Large intestine (tissue), 12 donors: ENCODE results near the gene MCM3AP. TPM values are rescaled to one million over a fixed set of nuclear protein-coding genes. Genes with fewer than 3 reads are reported as not detected.

Experiments
- DNase-seq, 2 donors: peaks; one replicate each; pipeline versions ENCODE4 v3.0.0 to v3.0.0-alpha.2; 2013
- H3K27ac ChIP-seq: one replicate; pipeline ENCODE4 v1.5.1; 2013; ENCODE audit warnings: low read length
- H3K27me3 ChIP-seq: 2 replicates; pipeline ENCODE4 v1.6.1; 2013; ENCODE audit warnings: low read length; ENCODE audit not compliant: control insufficient read depth, insufficient read depth
- H3K36me3 ChIP-seq: 2 replicates; pipeline ENCODE4 v1.6.1; 2013; ENCODE audit warnings: low read length; ENCODE audit not compliant: control insufficient read depth, insufficient read depth
- H3K4me1 ChIP-seq: one replicate; pipeline ENCODE4 v1.6.1; 2013; ENCODE audit warnings: low read length; ENCODE audit not compliant: control insufficient read depth, insufficient read depth
- H3K4me3 ChIP-seq: one replicate; pipeline ENCODE4 v1.5.1; 2013; ENCODE audit warnings: low read length
- H3K9me3 ChIP-seq: one replicate; pipeline ENCODE4 v1.6.1; 2013; ENCODE audit warnings: mild to moderate bottlenecking, low read depth, low read length, moderate library complexity; ENCODE audit not compliant: control insufficient read depth
- WGBS: methylation state at CpG from one replicate; pipeline ENCODE4 v1.1.5; 2013; ENCODE audit warnings: low lambda C conversion rate; ENCODE audit not compliant: insufficient coverage; 5-methylcytosine and 5-hydroxymethylcytosine counted together
- long read RNA-seq, 11 donors: transcript quantifications; one replicate each; lab custom pipeline, GENCODE V29; 2026
- polyA plus RNA-seq: library from polyadenylated mRNA; unstranded; fragments of 120-200 nt; gene quantifications from one replicate; pipeline ENCODE4 v1.2.1, GENCODE V29; 2013

Gene MCM3AP
- 77.5 TPM for polyA plus RNA-seq
- long read RNA-seq, donor 1, full-length matches to known transcripts = 6 of 6 reads
- long read RNA-seq, donor 1, partial matches to known transcripts = 0 of 6 reads
- long read RNA-seq, donor 1, other reads (novel, unspliced or antisense) = 0 of 6 reads
- long read RNA-seq, donor 2, full-length matches to known transcripts = 11 of 11 reads
- long read RNA-seq, donor 2, partial matches to known transcripts = 0 of 11 reads
- long read RNA-seq, donor 2, other reads (novel, unspliced or antisense) = 0 of 11 reads
- long read RNA-seq, donor 3, full-length matches to known transcripts = 8 of 24 reads
- long read RNA-seq, donor 3, partial matches to known transcripts = 16 of 24 reads
- long read RNA-seq, donor 3, other reads (novel, unspliced or antisense) = 0 of 24 reads
- long read RNA-seq, donor 4 = 0 reads
- long read RNA-seq, donor 5, partial matches to known transcripts = 0 of 5 reads
- long read RNA-seq, donor 5, other reads (novel, unspliced or antisense) = 0 of 5 reads
- long read RNA-seq, donor 6, full-length matches to known transcripts = 6 of 16 reads
- long read RNA-seq, donor 6, partial matches to known transcripts = 10 of 16 reads
- long read RNA-seq, donor 6, other reads (novel, unspliced or antisense) = 0 of 16 reads
- long read RNA-seq, donor 7, full-length matches to known transcripts = 6 of 6 reads
- long read RNA-seq, donor 7, partial matches to known transcripts = 0 of 6 reads
- long read RNA-seq, donor 7, other reads (novel, unspliced or antisense) = 0 of 6 reads
- long read RNA-seq, donor 8, full-length matches to known transcripts = 9 of 9 reads
- long read RNA-seq, donor 8, partial matches to known transcripts = 0 of 9 reads
- long read RNA-seq, donor 8, other reads (novel, unspliced or antisense) = 0 of 9 reads
- long read RNA-seq, donor 9, full-length matches to known transcripts = 8 of 8 reads
- long read RNA-seq, donor 9, partial matches to known transcripts = 0 of 8 reads
- long read RNA-seq, donor 9, other reads (novel, unspliced or antisense) = 0 of 8 reads
- long read RNA-seq, donor 10, full-length matches to known transcripts = 5 of 19 reads
- long read RNA-seq, donor 10, partial matches to known transcripts = 14 of 19 reads
- long read RNA-seq, donor 10, other reads (novel, unspliced or antisense) = 0 of 19 reads
- long read RNA-seq, donor 11, full-length matches to known transcripts = 7 of 7 reads
- long read RNA-seq, donor 11, partial matches to known transcripts = 0 of 7 reads
- long read RNA-seq, donor 11, other reads (novel, unspliced or antisense) = 0 of 7 reads

DNA sequence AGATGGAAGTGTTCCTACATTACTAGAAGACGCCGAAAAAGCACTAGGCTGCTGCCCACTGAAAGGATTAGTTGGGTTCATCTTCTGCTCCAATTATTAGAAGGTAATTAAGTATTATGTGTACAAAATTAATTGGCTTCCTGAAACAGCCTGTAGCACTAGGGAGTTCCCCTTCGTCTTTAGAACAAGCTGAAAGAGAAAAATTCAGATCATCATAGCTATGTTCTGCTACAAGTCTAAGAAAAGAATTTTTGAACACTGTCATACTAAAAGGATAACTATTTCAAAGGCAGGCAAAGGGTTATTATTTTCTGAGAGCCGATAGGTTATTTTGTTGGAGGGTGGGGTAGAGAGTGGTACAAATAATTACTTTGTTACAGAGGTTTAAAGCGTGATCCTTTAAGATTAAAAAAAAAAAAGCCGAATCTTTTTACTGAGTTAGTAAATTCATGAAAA is at the start of gene MCM3AP:
Gene MCM3AP, minus strand, starts transcription at position 406 of the 456 bp plus-strand sequence. Its CDS starts 325 bp downstream, at position 81.
- WGBS = 45% methylated on average over 5 of the region's 6 CpGs
- Histone ChIP-seq H3K9me3 (no peaks in the 10 kb centered on the region), H3K27ac (peak within 1 kb of the TSS; percentile 95), H3K4me1 (peaks cover 16% of the 10 kb centered on the region), H3K27me3 (no peaks in the 10 kb centered on the region), H3K36me3 (peaks cover 34% of the 10 kb centered on the region), H3K4me3 (peak within 1 kb of the TSS; percentile 72)
- no peak for DNase-seq

DNA sequence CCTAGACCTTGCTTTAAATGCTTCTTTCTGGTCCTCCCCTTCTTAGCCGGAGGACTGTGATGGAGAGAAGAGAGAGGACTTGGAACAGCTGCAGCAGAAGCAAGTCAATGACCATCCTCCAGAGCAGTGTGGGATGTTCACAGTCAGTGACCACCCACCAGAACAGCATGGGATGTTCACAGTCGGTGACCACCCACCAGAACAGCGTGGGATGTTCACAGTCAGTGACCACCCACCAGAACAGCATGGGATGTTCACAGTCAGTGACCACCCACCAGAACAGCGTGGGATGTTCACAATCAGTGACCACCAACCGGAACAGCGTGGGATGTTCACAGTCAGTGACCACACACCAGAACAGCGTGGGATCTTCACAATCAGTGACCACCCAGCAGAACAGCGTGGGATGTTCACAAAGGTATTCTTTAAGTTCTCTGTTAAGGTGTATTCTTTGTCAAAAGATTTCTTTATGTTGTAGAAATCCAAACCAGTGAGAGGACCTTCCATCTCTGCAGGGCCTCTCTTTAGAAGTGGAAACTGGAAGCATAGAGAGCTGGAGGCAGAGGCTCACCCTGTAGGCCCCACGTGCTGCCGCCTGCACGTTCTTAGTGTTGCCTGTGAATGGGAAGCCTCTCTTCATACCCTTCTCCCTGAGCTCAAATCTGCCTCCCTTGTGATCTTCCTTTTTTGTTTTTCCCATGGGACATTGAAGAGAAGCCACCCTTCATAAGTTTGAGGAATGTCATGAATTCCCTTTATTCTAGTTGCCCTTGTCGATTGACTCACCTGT is 49.1 kb upstream of the MCM3AP start:
- no peak for DNase-seq
- Histone ChIP-seq H3K4me1 (no peaks in the 10 kb centered on the region), H3K36me3 (peaks cover 42% of the 10 kb centered on the region), H3K4me3 (no peak overlapping the region), H3K9me3 (no peaks in the 10 kb centered on the region), H3K27ac (no peak overlapping the region), H3K27me3 (no peaks in the 10 kb centered on the region)
- WGBS = no CpG with 5 or more reads among the region's 12 CpGs

DNA sequence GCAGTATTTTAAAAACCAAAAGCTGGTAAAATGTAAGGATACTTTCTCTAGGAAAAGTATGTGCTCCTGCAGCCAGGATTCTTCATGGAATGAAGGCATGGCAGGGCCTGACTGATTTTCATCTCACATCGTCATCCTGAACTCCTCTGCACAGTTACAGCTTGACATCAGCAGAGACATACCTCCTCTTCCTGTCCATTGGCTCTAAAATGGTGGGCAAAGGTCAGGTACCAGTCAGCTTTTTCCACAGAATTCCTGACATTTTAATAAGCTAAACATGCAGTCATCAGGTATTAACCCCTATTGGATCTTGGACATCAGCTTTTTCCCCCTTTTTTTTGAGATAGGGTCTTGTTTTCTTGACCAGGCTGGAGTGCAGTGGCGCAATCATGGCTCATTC is 44.4 kb upstream of the MCM3AP start:
- no peak overlapping the region for H3K4me3 ChIP-seq
- no peak overlapping the region for H3K27ac ChIP-seq
- no peak for DNase-seq
- H3K27me3 ChIP-seq = no peaks in the 10 kb centered on the region
- H3K4me1 ChIP-seq = peaks cover 8% of the 10 kb centered on the region
- H3K9me3 ChIP-seq = no peaks in the 10 kb centered on the region
- H3K36me3 ChIP-seq = peaks cover 24% of the 10 kb centered on the region
- no CpG with 5 or more reads among the region's 2 CpGs for WGBS

DNA sequence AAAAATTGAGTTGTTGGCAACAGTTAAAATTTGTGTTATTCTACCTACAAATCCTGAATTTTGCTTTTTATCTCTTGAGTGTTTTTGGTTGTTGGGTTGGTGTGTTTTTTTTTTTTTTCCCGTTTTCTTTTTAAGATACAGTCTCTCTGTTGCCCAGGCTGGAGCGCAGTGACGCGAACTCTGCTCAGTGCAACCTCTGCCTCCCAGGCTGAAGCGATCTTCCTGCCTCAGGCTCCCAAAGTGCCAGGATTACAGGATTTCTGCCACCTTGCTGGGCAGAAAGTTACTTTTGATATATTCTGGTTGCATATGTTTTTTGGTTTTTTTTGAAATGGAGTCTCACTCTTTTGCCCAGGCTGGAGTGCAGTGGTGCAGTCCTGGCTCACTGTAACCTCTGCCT is 42.7 kb upstream of the MCM3AP start:
- Histone ChIP-seq H3K36me3 (peaks cover 18% of the 10 kb centered on the region), H3K27me3 (no peaks in the 10 kb centered on the region), H3K9me3 (no peaks in the 10 kb centered on the region), H3K27ac (no peak overlapping the region), H3K4me3 (no peak overlapping the region), H3K4me1 (peaks cover 8% of the 10 kb centered on the region)
- DNase-seq = no peak
- no CpG with 5 or more reads among the region's 5 CpGs for WGBS

DNA sequence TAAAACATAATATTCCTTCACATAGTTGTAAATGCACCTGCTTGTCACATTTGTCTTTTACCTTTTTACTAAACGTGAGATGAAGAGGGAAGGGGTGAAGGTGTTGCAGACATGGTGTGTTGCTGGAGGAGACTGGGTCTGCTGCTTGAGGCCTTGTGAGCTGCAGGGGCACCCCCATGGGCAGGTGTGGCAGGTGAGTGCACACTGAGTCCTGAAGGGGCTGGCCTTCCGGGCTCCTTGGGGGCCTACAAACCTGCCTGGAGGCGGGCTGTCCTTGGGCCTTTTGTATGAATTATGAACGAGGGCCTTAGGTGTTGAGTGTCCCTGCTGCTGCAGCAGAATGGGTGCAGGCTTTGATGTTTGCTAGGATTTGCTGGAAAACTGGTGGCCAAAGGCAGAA is 42.3 kb upstream of the MCM3AP start:
- H3K36me3 ChIP-seq = peaks cover 18% of the 10 kb centered on the region
- WGBS = no CpG with 5 or more reads among the region's 4 CpGs

DNA sequence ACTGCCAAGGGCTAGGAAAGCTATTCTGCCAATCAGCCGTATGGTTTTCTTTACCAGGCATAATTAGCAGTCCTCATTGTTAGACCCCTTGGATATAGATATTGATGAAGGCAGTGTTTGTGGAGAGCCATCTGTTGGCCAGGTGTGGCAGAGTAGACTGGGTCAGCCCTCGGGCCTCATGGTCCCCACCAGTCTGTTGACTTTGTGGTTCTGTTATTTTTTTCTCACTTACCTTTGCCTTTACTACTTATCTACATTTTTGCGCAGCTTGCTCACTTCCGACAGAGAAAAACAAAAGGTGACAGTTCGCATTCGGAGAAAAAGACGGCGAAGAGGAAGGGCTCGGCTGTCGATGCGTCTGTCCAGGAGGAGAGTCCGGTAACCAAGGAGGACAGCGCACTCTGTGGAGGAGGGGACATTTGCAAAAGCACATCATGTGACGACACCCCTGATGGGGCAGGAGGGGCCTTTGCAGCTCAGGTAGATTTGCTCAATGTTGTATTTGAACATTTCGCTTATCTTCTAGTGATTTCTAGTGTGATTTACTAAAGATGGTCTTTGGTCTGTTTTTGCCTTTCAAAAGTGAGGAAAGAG is 40.8 kb upstream of the MCM3AP start:
- DNase-seq = peak; percentile 22 to 41
- no peaks in the 10 kb centered on the region for H3K9me3 ChIP-seq
- H3K27ac ChIP-seq = no peak overlapping the region
- H3K36me3 ChIP-seq = peaks cover 15% of the 10 kb centered on the region
- no peaks in the 10 kb centered on the region for H3K27me3 ChIP-seq
- WGBS = 100% methylated on average over 1 of the region's 15 CpGs
- no peak overlapping the region for H3K4me3 ChIP-seq
- H3K4me1 ChIP-seq = peaks cover 16% of the 10 kb centered on the region

More for the DNA sequence above, 42.3 kb upstream of the MCM3AP start:
- Histone ChIP-seq H3K27ac (no peak overlapping the region), H3K4me3 (no peak overlapping the region), H3K27me3 (no peaks in the 10 kb centered on the region), H3K4me1 (peaks cover 8% of the 10 kb centered on the region), H3K9me3 (no peaks in the 10 kb centered on the region)
- DNase-seq = no peak

DNA sequence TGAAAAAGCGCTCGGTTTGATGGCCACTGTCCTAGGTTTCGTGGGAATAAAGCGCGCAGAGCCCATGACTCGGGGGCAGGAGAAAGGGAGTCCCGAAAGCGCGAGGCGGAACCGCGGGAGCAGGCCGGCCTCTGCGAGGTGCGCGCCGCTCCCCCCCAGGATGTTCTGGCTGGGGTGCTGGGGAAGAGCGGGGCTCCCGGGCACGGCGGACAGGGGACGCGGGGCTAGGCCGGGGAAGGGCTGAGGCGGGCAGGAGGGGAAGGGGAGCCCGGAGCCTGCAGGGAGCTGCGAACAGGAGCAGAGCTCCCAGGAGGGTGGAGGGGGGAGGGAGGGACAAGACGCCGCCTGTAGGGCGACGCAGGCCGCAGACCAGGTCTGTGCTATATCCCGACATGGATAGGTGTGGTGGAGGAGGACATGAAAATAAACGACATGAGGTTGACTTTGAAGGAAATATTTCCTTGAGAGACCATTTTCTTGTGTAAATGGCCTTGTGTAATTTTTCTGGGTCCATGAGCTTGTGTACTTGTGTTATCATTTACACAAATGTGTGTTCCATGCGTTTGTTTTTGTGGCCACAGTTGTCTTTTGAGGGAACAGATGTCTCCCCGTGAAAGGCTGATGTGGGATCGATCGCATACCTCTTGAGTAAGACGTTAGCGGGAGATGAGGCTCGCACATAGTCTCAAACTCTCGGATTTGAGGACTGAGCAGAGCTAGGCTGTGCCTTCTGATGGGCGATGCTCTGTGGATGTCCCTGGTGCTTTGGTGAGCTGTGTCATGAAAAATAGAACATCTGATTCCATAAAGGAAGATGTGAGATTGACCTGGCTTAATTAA is 39.9 kb upstream of the MCM3AP start:
- DNase-seq = peak; percentile 40 to 65
- Histone ChIP-seq H3K9me3 (no peaks in the 10 kb centered on the region), H3K27ac (peak overlapping the region; percentile 82), H3K4me3 (peak overlapping the region; percentile 62), H3K27me3 (no peaks in the 10 kb centered on the region), H3K4me1 (peaks cover 16% of the 10 kb centered on the region), H3K36me3 (peaks cover 12% of the 10 kb centered on the region)
- no CpG with 5 or more reads among the region's 43 CpGs for WGBS

DNA sequence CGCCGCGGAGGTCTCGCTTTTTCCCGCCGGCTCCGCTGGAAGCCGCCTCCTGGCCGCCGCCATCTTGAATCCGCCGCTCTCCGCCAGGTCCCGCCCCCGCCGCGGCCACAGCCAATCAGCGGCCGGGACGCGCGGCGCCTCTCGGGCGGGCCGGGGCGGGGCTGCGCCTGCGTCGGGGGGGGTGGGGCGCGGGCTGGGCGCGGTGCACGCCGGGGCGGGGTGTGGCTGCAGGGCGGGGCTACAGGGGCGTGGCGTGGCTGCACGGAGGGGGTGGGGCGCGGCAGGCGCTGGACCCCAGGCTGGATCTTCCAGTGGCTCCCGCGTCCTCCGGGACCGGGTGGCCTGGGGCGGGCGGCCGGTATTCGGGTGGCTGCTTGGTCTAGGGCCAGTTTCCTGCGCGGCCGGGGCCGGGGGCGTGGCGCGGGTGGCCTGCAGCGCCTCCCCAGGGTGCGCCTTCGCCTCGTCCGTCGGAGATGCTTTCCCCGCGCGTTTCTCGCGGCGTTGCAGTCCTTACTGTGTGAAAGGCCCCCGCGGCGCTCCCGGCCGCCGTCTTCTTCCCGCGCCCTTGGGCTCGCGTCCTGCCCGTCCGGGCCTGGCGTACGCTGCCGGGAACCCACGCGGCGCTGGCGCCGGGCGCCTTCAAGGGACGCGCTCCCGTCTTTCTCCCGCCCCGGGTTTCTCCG is 39.1 kb upstream of the MCM3AP start:
- Histone ChIP-seq H3K36me3 (peaks cover 11% of the 10 kb centered on the region), H3K27me3 (no peaks in the 10 kb centered on the region), H3K27ac (peak overlapping the region; percentile 100), H3K9me3 (no peaks in the 10 kb centered on the region), H3K4me3 (peak overlapping the region; percentile 100), H3K4me1 (peaks cover 16% of the 10 kb centered on the region)
- peak; percentile 77 to 84 for DNase-seq
- no CpG with 5 or more reads among the region's 98 CpGs for WGBS
